GM12892 (cell line): ENCODE results near the gene LCNL1.

Source experiments
- DNase-seq: peaks from one replicate; pipeline ENCODE4 v3.0.0; 2011; ENCODE audit not compliant: insufficient read length
- FAIRE-seq: peaks from 2 replicates; lab custom pipeline; 2011; peaks lifted over from hg19 to GRCh38; lab: Jason Lieb, UNC
- POLR2A ChIP-seq: IDR thresholded peaks from 2 replicates; pipeline ENCODE4 v1.6.1; 2011; ENCODE audit warnings: low read depth, low read length, control low read depth
- POLR2AphosphoS5 ChIP-seq: IDR thresholded peaks from 2 replicates; pipeline ENCODE4 v1.6.1; 2011; ENCODE audit warnings: low read depth, low read length, control low read depth
- TAF1 ChIP-seq: IDR thresholded peaks from 2 replicates; pipeline ENCODE4 v1.6.1; 2011; ENCODE audit warnings: low read depth, mild to moderate bottlenecking, control low read depth, low read length, borderline replicate concordance

The LCNL1 gene

DNA sequence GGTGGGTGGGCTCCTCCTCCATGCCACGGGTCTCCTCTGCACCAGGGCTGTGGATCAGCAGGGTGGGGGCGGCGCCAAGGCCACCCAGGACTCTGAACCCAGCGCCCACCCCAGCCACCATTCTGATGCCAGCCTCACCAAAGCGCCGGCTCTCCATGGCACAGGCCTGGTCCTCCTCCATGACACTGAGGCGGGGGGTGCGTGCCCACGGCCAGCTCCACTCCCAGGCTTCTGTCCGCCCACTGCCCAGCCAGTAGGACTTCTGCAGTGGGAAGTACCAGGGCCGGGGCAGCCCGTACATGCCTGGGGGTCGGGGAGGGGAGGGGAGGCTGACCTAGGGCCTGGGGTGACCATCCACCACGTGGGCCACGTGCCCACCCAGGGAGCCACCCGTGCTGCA is 33.6 kb downstream of the LCNL1 start:
- no peak for FAIRE-seq
- TF ChIP-seq TAF1 (no peak), POLR2A (no peak), POLR2AphosphoS5 (no peak)
- no peak for DNase-seq

DNA sequence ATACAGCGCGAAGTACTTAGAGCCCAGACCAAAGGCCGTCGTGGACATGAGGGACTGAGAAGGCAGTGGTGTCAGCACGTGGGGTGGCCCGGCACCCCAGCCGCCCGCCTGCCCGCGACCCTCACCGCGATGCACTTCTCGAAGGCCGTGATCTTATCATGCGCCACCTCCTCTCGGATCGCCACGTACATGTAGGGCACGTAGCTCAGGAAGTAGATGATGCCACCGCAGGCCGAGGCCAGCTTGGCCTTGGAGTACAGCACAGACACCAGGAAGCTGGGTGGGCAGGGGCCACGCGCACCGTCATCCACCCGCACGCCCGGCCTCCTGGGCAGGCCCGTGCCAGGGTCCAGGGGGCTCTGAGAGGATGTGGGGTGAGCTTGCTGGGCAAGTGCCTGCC is 34.3 kb downstream of the LCNL1 start:
- no peak for DNase-seq
- TF ChIP-seq POLR2AphosphoS5: no peak
- TF ChIP-seq TAF1: no peak
- FAIRE-seq: no peak

DNA sequence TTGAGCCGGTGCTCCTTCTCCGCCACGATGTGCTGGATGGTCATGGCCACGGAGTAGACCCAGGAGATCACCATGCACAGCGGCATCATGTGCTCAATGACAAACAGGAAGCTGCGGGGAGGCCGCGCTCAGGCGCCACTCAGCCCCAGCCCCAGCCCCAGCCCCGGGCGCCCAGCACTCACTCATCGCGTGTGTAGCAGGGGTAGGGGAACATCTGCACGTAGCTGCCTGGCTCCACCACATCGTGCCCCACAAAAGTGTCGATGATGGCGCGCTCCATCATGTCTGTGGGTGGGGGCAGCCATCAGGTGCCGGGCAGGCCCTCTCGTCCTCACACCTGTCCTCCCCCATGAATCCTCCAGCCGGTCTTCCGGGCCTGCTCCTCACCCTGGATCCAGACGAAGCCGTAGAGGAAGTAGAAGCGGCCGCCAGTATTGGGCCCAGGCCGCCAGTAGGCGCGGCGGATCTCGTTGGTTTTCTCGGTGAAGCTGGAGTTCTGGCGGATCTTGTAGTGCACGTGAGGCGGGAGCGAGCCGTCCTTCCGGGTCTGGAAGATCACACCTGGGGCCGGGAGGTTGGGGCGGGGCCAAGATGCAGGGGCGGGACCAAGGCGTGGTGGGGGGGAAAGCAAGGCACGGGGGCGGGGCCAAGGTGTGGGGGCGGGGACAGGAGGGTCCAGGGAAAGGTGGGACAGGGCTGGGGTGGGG is 35.2 kb downstream of the LCNL1 start:
- no peak for DNase-seq
- no peak for FAIRE-seq
- TF ChIP-seq TAF1 (no peak), POLR2A (no peak), POLR2AphosphoS5 (no peak)

DNA sequence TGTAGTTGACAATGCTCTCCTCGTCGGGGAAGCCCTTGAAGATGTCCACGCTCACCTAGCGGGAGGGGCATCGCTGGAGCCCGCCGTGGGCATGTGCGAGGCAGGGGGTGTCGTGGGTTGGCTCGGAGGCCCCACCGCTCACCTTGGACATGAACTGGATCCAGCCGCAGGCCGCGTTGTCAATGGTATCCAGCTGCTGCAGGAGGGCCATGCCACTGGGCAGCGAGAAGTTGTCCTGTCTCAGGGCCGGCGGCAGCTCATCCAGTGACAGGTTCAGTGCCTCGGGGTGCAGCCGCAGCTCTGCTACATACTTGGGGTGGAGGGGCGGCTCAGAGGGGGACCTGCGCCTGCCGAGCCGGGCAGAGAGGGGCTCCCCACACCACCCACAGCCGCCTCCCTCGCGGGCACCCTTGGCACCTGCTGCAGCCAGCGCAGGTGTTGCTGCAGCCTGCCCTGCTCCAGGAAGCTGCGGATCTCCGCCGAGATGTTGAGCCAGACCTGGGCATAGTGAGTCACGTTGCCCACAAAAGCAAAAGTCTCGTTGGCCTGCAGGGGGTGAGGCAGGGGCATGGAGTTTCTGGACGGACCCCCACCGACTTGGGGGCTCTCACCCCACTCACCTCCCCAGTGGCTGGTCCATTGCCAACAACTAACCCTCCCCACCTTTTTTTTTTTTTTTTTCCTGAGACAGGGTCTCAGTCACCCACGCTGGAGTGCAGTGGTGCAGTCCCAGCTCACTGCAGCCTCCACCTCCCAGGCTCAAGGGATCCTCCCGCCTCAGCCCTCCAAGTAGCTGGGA is 36.2 kb downstream of the LCNL1 start:
- FAIRE-seq (no peak), DNase-seq (no peak)
- TF ChIP-seq TAF1 (no peak), POLR2AphosphoS5 (no peak), POLR2A (no peak)

DNA sequence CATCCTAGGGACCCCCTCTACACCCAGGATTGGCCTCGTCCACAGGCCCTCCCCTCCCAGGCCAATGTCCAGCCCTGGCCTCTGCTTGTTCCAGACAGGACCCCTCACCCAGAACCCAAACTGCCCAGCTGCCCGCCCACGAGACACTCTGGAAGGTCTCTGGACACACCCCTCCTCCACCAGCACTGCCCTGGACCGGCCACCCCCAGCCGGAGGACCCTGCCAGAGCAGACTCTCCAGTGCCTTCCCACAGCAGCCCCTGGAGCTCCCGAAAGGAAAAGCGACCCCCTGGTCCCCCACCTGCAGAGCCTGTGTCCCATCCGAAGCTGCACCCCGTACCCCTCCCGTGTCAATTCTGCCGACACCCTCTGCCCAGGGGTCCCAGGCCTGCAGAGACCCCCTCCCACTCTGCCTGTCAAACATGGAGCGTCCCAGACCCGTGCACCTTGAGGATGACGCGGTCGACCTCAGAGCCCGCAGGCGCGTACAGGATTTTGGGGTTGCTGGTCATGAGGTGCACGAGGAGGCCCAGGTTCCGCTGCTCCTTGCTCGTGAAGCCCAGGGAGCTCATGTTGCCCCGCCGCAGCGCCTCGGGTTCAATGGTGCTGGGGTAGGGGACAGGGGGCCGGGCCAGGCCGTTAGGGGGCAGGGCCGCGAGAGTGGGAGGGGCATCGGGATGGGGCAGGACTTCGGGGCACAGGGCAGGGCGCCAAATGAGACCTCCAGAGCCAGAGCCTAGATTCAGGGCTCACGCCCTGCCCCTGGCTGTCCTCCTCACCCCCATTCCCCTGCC is 37.3 kb downstream of the LCNL1 start:
- no peak for TF ChIP-seq POLR2AphosphoS5
- TF ChIP-seq POLR2A: no peak
- no peak for TF ChIP-seq TAF1
- DNase-seq (no peak), FAIRE-seq (no peak)

DNA sequence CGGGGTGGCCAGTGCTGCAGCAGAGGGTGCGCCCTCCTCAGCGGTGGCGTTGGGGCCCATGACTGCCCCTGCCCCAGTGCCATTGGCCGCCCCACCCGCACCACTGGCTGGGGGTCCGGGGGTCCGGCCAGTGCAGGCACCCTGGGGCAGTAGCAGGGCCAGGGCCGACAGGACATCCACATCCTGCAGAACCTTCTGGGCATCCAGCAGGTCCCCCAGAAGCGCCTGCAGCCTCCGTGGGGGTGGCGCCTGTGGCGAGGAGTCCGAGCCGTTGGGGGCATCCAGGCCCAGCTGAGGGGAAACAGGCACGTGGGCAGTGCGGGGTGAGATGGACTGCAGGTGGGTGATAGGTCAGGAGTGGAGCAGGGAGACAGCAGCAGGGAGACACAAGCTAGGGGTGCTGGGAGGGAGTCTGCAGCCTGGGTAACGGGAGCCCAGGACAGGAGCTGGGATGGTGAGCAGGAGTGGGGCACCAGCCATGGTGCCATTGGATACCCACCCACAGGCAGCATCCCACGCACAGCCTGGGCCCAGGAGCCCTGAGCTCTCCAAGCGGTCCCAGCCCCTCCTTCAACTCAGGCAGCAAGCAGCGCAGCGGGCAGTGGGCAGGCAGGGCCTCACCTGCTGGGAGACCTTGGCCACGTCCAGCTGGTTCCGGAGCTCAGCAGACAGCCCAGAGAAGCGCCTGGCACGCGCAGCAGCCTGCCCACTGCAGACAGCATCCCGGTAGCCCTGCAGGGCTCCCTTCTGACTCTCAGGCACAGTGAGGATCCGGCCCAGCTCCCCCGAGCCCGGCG is 38.2 kb downstream of the LCNL1 start:
- no peak for TF ChIP-seq TAF1
- TF ChIP-seq POLR2AphosphoS5: no peak
- no peak for TF ChIP-seq POLR2A
- DNase-seq: no peak
- FAIRE-seq: no peak

DNA sequence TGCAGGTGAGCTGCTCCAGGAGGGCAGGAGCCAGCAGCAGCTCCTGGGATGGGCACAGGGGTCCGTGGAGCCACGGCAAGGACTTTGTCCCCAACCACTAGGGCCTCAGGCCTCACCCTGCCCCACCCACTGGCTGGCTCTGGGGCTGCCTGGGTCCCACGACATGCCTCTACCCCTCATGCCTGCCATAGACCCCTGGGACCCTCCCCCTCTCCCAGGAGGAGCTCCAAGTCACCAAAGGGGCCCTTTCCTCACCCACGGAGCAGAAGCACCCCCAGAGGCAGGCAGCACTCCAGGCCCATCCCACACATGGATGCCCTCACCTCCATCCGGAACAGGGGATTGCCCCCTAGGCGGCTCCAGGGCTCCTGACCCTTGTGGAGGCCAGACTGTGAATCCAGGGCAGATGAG is 38.8 kb downstream of the LCNL1 start:
- FAIRE-seq (no peak), DNase-seq (no peak)
- TF ChIP-seq POLR2AphosphoS5 (no peak), POLR2A (no peak), TAF1 (no peak)

DNA sequence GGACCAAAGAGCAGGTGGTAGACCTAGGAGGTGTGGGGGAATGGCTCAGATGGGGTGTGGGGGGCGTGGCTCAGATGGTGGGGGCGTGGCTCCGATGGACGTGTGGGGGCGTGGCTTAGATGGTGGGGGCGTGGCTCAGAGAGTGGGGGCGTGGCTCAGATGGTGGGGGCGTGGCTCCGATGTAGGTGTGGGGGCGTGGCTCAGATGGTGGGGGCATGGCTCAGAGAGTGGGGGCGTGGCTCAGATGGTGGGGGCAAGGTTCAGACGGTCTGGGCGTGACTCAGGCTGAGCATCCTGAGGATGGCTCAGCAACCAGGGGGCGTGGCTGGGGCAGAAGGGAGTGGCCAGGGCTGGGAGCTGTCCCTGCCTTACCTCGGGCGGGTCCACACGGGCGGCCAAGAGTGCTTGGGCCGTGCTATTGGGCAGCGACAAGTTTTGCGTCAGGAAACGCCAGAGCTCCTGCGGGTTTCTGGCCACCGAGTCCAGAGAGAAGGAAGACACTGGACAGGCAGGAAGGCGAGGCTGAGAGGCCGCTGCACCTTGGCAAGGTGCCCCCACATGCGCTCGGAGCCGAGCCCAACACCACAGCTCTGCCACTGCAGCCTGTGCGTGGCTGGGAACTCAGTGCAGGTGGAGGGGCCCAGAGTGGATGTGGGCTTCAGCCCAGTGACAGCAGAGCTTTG is 39.3 kb downstream of the LCNL1 start:
- TF ChIP-seq POLR2AphosphoS5: no peak
- TF ChIP-seq POLR2A: no peak
- TF ChIP-seq TAF1: no peak
- FAIRE-seq (peak; percentile 71), DNase-seq (peak; percentile 63)

DNA sequence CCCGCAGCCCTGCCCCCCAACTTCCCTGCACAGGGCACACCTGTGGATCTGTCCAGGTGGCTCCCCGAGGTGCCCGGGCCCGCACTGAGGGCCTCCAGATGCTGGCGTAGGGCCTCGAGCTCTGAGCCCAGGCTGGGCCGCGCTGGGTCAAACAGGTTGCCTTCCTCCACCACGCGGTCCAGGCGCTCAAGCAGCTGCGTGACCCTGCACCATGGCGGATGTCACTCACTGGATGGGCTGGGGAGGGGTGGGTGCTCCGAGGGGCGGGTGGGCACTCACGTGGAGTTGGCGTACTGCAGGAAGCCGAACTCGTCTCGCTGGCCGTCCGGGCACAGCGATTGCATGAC is 39.8 kb downstream of the LCNL1 start:
- TF ChIP-seq POLR2A (no peak), POLR2AphosphoS5 (no peak), TAF1 (no peak)
- no peak for FAIRE-seq
- DNase-seq: no peak

DNA sequence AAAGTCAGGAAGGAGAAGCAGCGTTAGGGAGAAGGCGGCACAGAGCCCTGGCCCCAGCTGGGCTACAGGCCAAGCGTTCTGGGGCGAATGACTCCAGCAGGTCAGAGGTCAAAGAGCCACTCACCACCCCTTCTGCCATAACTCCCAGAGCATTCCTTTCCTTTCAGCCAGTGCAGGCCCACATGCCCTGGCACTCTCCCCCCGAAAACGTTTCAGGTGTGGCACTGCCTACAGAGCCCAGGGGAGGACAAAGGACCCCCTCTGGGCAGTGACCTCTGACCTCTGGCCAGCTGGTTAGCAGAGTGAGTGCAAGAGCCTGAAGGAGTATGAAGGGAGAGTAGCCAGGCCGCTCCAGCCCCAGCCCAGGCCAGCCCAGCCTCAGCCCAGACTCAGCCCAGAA is 40.4 kb downstream of the LCNL1 start:
- TF ChIP-seq TAF1 (no peak), POLR2AphosphoS5 (no peak), POLR2A (no peak)
- DNase-seq: no peak
- no peak for FAIRE-seq

DNA sequence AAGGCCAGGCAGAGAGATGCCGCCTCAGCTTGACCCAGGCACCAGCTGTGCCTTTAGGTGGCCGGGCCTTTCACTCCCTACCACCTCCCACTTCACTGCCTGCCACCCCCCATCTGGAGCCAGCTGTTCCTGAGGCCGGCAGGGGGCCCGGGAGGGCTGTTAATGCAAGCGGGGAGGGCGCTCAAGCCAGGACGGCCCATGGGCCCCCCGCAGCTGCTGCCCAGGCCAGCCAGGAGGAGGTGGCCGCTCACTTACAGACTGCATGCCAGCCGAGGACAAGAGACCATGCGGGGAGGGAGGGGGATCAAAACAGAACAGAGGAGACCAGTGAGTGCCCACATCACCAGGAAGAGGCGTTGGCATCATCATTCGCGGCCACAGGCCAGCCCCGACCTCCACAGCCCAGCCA is 40.8 kb downstream of the LCNL1 start:
- no peak for DNase-seq
- no peak for FAIRE-seq
- TF ChIP-seq POLR2A (no peak), POLR2AphosphoS5 (no peak), TAF1 (no peak)
